NCI-H460 (cell line): ENCODE results near the gene PARVG. TPM values are rescaled to one million over a fixed set of nuclear protein-coding genes. Genes with fewer than 3 reads are reported as not detected.

Source experiments
- DNase-seq: peaks from one replicate; pipeline ENCODE4 v3.0.0-alpha.2; 2016; ENCODE audit warnings: low read depth; ENCODE audit errors: extremely low read depth
- polyA plus RNA-seq: library from polyadenylated mRNA; depleted of rRNA; stranded (reverse); fragments of >200 nt; gene quantifications from 2 replicates; pipeline ENCODE4 v1.2.3, GENCODE V29; 2014; cell fraction: nucleus; rRNA removed
- total RNA-seq: library from RNA; depleted of rRNA; stranded (reverse); fragments of >200 nt; shearing (Covaris generic); gene quantifications from 2 replicates; pipeline ENCODE4 v1.2.3, GENCODE V29; 2014; rRNA removed

PARVG gene, protein sequence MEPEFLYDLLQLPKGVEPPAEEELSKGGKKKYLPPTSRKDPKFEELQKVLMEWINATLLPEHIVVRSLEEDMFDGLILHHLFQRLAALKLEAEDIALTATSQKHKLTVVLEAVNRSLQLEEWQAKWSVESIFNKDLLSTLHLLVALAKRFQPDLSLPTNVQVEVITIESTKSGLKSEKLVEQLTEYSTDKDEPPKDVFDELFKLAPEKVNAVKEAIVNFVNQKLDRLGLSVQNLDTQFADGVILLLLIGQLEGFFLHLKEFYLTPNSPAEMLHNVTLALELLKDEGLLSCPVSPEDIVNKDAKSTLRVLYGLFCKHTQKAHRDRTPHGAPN
- not detected in 2 replicates for total RNA-seq
- polyA plus RNA-seq = not detected in 2 replicates

DNA sequence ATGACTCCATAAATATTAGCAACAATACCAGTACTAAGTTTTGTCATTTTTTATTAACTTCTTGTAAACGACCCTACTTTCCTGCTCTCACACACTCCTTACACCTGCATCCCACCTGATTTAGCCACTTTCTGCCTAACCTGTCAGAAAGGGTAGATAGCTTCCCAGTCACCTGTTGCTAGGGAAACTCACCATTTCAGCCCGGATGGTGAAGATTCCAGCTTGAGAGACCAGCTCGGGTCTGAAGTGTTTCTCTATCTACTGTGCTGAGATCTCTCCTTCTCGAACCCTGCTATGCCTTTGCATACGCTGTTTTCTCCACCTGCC is at the start of gene PARVG:
PARVG (plus strand) TSS at position 220 of the 327 bp plus-strand sequence. CDS start 2,405 bp downstream, outside the sequence.
- DNase-seq = no peak

DNA sequence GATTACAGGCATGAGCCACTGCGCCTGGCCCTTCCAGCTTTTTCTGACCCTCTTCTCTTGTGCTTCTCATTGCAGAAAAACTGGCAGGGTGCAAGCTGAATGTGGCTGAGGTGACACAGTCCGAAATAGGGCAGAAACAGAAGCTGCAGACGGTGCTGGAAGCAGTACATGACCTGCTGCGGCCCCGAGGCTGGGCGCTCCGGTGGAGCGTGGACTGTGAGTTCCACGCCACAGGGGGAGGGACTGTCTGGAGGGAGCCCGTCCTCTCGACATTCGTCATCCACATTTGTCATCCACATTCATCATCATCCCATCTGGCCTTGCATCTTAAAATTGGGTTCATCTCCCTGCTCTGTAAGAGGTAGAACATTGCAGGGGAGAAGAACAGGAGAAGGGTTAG is 49.3 kb upstream of the PARVG start:
- no peak for DNase-seq

DNA sequence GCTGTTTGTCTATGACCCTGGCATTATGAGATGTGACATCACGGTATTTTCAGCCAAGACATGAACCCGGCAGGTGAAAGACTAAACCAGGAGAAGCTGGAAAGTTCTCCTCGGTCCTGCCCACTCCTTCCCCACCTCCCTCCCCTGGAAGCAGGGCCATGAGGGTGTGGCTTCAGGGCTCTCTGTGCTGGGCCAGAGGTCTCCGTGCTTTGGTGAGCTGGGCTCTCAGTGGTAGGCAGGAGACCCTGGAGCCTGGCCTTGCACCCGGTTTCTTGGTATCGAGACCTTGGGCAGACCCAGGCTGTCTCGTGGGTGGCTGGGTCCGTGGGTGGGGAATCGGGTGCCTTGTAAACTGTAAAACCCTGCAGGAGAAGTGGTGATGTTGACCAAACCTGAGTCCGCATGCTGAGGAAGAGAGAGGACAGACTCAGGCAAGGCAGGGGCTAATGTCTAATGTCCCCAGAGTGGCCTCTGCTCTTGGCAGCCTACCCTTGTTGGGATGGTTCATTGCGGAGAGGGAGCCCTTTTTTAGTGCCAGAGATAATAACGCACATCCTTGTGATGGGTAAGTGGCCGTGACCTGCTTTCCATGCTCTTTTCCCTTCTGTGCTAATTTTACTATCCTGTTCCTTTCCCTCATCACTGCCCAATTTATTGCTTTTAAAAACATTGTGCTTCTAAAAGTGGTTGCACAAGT is 48.6 kb upstream of the PARVG start:
- DNase-seq = no peak

DNA sequence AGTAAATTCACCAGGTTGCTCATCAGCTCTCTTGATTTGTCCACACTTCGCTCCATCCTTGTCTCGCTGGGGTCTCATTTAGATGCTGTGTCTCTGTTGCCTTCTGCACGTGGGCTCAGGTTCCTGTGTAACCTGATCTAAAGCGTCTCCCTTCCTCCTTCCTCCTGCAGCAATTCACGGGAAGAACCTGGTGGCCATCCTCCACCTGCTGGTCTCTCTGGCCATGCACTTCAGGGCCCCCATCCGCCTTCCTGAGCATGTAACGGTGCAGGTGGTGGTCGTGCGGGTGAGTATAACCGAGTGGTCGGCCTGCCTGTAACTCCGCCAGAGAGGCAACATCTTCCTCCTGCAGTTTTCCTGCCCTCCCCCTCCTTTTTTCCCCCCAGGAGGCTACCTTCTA is 48.0 kb upstream of the PARVG start:
- DNase-seq = no peak

DNA sequence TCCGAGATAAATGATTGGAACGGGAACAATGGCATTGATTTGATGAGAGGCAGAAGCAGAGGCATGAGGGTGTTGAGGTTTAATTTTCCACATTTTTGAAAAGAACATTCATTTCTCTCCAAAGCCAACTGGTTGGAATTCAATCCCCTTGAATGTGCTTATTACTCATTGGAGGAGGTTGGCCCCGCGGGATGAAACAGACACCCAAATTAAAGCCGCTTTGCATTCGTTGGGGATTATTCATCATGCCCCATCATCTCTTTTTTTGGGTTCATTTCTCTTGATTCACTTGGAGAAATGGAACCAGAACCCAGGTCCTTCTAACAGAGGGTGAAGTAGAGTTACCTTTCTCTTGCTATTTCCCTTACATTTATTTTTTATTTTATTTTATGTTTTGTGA is 47.6 kb upstream of the PARVG start:
- DNase-seq = no peak

DNA sequence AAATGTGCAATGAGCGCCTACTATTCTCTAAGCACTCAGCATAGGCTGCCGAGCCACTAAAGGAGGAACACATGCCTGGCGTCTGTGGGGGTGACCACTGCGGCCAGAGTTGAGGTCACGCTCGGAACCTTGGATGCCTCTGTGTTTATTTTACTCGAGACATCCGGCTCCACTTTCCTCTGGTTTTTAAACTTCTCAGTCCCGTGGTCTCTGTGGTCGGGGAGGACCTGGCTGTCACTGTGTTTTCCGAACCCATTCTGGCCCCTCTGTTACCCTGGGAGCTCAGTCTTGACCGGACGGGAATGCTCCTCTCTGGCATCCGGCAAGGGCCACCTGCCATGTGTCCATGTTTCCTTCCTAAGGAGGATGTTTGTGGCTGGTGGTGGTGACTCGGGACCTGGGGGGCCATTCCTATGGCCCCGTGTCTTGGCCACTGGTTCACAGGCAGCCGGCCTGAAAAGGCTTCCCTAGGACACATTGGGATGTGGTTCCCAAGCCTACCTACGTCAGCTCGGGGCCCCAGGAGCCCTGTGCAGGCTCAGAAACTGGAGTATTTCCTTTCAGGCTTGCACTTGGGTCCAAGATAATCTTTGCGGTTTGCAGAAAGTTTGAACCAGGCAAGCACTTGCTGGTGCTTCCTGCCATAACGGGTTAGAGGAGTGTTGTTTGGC is 46.7 kb upstream of the PARVG start:
- DNase-seq = no peak

DNA sequence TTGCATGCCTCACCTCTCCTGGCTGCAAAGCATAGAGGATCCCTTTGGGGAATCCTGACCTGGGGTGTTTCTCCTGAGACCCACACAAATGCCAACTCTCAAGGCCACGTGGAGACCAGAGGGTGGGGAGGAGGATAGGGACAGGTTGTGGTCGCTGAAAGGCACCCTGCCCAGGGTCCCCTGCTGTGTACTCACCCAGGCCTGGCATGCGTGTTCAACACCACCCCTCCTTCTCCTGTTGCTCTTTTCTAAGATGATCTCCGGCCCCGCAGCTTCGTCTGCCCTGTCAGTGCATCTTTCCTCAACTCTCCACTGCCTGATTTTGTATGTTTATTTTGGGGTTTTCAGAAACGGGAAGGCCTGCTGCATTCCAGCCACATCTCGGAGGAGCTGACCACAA is 44.6 kb upstream of the PARVG start:
- DNase-seq = no peak

DNA sequence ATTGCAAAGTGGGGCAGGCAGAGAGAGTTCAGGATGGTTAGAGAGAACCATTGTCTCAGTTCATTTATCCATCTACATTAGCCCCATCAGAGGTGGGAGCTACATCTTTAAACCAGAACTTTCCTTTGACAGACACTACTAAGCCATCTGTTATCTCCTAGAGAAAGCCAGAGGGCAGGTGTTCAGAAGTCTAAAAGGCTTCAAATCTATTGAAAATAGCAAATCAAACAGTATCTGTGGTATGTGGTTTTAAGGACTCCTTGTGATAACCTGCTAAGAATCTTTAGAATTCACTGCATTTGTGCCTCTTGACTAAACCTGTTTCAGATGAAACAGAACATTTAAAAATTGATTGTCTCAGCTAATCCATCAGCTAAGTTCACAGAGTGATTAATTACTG is 43.9 kb upstream of the PARVG start:
- no peak for DNase-seq

DNA sequence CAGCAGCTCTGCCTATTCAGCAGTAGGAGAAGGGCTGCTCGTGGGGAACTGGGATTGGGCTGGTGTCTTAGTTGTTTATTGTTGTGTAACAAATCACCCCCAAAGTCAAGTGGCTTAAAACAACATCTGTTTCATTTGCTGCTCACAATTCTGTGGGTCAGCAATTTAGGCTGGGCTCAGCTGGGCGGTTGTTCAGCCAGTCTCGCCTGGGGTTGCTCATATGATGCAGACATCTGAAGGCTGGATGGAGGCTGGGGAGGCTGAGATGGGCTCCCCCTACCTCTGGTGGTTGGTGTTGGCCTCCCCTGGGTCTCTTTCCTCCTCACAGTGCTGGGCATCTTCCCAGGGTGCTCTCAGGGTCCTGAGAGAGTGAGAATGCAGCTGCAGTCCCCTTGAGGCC is 43.3 kb upstream of the PARVG start:
- DNase-seq = no peak

DNA sequence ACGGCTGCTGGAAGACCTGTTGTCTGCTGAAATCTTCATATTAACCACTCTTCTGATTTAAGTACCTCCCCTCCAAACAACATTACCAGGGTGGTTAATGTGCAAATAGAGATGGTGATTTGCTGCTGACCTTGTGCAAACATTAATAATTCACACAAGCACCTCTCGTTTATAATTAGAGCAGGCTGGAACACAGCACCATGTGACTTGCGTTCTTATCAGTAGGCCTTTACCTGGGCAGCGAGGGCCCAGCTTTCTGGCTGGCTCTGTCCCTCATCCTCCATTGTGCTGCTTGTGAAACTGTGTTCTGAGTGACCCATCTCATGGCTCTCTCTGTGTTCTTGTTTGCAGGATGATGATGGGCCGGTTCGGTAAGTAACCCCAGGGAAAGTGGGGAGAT is 41.0 kb upstream of the PARVG start:
- no peak for DNase-seq

DNA sequence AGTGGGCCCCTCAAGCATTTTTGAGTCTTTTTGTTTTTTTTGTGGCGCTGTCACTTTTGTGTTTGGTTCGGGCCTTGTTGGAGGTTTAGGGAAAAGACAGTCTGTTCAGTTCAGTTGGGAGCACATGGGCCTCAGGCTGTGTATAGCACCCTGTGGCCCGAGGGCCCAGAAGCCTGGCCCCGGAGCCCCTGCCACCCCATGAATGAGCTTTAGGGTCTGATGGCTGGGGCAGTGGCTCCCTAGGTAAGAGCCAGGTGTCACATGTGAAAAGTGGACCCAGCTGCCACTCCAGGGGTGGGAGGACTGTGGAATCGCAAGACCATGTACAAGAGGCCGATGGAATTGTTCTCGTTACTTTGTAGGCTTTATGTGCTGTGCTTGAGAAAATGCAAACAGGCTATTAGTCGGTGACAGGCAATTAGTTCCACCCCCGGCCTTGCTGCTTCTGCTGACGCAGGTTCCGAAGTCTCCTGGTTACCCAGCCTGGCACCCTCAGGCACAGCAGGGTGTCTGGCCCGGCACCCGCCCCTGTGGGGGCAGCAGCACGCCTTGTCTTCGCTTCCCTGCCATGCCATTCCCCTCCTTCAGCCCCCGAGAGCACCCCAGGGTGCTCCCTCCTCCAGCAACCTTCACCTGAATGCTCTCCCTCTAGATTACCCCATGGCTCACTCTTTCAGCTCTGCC is 38.2 kb upstream of the PARVG start:
- no peak for DNase-seq

DNA sequence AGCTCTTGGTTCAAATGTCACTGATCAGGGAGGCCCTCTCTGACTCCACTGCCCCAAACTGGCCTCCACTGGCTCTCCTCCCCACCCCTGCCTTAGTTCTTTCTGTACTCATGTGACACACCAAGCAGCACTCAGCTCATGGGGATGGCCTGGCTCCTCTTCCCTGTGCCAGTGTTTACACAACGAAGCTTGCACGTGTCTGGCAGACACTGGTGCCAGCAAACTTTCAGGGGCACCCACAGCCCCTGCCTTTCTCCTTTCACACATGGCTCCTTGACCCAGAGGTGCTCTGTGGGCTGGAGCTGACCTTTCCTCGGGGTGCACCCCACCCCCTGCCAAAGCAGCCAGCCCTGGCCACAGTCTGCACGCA is 37.6 kb upstream of the PARVG start:
- DNase-seq = no peak

DNA sequence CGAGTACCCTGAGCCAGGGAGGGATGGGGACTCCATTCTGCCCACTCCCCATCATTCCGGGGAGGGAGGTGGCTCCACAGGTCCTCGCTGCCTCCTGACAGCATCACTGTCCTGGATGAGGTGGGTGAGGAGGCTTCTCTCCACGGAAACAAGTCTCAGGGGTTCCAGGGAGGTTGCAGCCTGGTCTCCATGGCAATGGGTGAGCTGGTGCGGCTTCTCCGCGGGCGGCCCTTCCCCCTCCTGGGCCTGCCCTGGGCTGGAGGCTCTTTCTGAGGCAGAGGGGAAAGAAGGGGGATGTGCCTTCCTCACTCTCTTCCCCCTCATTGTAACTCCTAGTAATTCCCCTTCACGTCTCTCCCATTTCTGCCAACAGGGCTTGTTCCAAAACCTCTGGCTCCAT is 37.1 kb upstream of the PARVG start:
- no peak for DNase-seq

DNA sequence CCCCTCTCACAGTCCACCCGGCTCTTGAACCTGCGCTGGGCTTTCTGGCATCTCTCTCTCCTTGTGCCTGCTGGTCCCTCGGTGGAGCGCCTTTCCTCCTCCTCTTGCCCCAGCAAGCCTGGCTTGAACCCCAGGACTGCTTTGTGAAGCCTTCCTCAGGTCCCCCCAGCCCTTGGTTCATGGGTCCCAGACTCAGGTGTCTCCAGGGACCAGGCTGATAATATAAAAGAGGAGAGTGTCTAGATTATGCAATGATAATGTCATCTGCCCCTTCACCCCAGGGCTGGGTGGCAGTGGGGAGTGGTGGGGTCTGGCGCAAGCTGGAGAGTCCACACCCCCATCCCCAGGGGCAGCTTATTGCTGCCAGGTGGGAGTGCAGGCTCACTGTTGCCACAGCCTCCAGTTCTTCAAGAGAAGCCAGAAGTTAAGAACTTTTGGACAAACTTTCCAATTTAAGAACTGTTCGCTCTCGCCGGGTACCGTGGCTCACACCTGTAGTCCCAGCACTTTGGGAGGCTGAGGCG is 36.6 kb upstream of the PARVG start:
- no peak for DNase-seq

DNA sequence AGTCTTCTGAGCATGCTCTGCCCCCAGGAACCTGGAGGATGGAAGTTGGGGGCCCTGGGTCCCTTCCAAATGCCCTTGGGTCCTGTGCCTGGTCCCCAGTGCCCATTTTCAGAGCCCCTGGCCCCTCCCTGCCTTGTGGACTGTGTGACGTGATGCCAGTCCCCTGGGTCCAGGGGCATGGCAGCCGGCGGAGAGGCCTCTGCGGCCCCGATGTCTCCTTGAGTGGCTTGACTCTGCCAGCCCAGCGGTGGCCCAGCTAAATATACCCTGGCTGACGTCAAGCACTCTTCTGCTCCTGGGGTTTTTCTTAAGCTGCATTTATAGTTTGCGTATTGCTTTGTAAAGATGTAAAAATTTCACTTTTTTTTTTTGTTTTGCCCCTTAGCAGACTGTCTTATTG is 35.2 kb upstream of the PARVG start:
- no peak for DNase-seq

DNA sequence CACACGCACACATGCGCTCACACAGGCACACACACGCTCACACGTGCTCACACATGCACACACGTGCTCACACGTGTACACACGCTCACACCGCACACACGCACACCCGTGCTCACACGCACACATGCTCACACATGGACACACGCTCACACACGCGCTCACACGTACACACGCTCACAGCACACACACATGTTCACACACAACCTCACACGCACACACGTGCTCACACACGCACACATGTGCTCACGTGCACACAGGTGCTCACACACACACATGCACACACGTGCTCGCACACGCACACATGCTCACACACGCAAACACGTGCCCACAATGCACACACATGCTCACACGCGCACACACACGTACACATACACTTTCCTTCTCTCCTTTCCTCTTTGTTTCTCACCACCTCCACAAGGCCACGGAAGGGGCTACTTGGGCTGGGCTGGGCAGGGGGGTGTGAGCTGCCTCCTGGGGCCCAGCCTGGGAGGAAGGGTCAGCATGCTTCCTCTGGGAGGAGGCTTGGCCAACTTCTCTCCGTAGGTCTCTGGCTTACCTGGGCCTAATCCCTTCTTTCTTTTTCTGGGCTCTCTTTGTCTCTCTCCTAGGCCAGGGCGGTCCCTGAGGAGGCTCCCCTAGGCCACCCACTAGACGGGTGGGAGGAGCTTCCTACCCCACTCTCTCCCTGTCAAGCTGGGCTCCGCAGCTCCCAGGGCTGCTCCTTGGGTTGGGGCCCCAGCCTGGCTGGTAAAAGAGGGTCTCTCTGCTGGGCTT is 34.5 kb upstream of the PARVG start:
- no peak for DNase-seq

DNA sequence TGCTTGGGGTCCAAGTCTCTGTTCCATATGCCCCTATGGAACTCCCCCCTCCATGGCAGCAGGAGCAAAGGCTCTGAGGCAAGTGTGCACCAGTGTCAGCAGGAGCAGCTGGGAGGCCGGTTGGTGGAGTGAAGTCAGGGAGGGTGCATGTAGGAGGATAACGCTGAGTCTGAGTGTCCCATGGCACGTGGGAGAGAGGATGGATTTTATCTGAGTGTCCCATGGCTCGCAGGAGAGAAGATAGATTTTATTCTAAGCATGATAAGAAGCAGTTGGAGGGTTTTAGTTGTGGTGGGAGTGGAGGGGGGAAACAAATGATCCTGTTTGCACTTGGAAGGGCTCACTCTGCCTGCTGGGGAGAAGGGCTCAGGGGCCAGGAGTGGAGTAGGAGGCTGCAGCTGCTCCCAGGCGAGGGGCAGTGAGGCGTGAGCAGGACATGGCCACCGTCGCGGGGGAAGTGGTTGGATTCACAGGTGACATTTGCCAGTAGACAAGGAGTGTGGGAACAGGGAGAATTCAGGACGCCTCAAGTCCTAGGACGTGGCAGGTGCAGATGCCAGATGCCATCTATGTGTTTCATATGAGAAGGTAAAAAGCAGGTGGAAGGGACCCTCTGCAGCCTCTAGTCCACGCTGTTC is 33.6 kb upstream of the PARVG start:
- no peak for DNase-seq

DNA sequence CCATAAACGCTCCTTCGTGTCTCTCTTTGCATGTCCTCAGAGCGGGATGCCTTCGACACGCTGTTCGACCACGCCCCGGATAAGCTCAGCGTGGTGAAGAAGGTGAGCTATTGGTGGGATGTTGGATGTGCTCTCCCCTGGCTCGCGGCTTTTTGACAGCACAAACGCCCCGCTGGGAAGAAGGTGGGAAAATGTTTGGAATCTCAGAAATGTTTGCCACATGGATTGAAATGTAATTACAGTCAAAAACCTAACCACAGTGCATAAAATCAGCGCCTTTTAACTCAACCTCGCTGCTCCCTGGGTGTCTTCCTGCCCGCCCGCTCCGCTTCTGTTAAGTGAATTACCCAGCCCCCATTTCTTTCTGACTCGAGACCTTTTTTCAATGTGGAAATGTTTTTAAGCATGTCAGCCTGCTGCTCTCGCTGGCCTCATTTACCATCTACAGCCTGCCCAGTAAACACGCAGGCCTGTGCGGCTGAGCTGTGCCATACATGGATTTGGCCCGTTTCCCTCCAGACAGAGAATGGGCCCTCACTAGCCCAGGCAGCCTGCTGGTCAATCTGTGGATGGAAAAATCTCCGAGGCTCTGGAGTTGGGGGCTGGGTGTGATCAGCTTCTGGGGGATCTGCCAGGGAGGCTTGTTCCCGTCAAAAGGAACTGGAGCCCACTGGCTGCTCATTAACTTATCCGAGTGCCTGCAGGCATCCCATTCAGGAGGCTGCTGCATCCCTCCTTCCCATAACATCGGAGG is 32.7 kb upstream of the PARVG start:
- DNase-seq = no peak

DNA sequence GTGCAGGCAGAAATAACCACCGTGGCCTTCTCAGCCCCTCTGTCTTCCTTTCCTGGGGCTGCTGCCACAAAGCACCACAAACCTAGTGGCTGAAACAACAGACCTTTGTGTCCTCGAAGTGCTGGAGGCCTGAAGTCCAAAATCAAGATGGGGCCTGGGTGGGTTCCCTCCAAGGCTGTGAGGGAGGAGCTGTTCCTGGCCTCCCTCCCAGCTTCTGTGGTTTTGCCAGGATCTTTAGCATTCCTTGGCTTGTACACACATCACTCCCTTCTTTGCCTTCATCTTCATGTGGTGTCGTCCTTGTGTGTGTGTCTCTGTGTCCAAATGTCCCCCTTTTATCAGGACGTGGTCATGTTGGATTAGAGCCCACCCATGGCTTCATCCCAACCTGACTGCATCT is 29.0 kb upstream of the PARVG start:
- DNase-seq = no peak
